Caco-2 (cell line): ENCODE data around the gene OSBPL10. TPM values are rescaled to one million over a fixed set of nuclear protein-coding genes. Genes with fewer than 3 reads are reported as not detected.

Experiments
- BruUV-seq: library from RNA; stranded (reverse); fragments of 400-500 nt; replicated peaks from 2 replicates; lab custom pipeline; 2021; lab: Mats Ljungman, UMichigan
- CTCF ChIA-PET: fragments of 300-600 bp; sonication (Branson Sonifier 250); formaldehyde crosslinking; loops from one replicate; lab custom pipeline; 2022; ENCODE audit warnings: antibody characterized with exemption; lab: Charles Lee
- POLR2A ChIA-PET: fragments of 300-600 bp; sonication (Branson Sonifier 250); formaldehyde crosslinking; loops from one replicate; lab custom pipeline; 2022; ENCODE audit warnings: antibody characterized with exemption; lab: Charles Lee
- DNase-seq, 2 experiments: peaks; one replicate each; pipeline versions ENCODE4 v3.0.0 to v3.0.0-alpha.2; 2020 to 2022
- H3K27me3 ChIP-seq: replicated peaks from 2 replicates; pipeline ENCODE4 v1.6.0; 2011; ENCODE audit warnings: low read length; ENCODE audit not compliant: control insufficient read depth, insufficient read depth
- H3K36me3 ChIP-seq: 2 replicates; pipeline ENCODE4 v1.5.1; 2011; ENCODE audit warnings: low read length; ENCODE audit not compliant: control insufficient read depth, insufficient read depth
- H3K4me1 ChIP-seq: fragments of 250-450 bp; sonication (Bioruptor Pico); 2 replicates; pipeline ENCODE4 v1.5.1; 2020; ENCODE audit warnings: mild to moderate bottlenecking
- H3K4me3 ChIP-seq: 2 replicates; pipeline ENCODE4 v1.5.1; 2011; ENCODE audit warnings: low read depth, mild to moderate bottlenecking, control low read depth, low read length
- H3K9me3 ChIP-seq: fragments of 250-450 bp; sonication (Bioruptor Pico); 2 replicates; pipeline ENCODE4 v1.5.1; 2020; ENCODE audit warnings: mild to moderate bottlenecking, moderate library complexity
- H3K27ac Mint-ChIP-seq: one replicate; pipeline ENCODE4 v1.8.0; 2022; ENCODE audit warnings: mixed read lengths; ENCODE audit not compliant: unreplicated experiment
- H3K27me3 Mint-ChIP-seq: one replicate; pipeline ENCODE4 v1.8.0; 2022; ENCODE audit warnings: mixed read lengths; ENCODE audit not compliant: insufficient read depth, unreplicated experiment
- H3K36me3 Mint-ChIP-seq: one replicate; pipeline ENCODE4 v1.8.0; 2022; ENCODE audit warnings: mild to moderate bottlenecking, mixed read lengths; ENCODE audit not compliant: insufficient read depth, unreplicated experiment
- H3K4me1 Mint-ChIP-seq: one replicate; pipeline ENCODE4 v1.8.0; 2022; ENCODE audit warnings: low read depth, mixed read lengths; ENCODE audit not compliant: unreplicated experiment
- H3K4me3 Mint-ChIP-seq: one replicate; pipeline ENCODE4 v1.8.0; 2022; ENCODE audit warnings: mild to moderate bottlenecking, moderate library complexity, mixed read lengths; ENCODE audit not compliant: unreplicated experiment
- H3K9me3 Mint-ChIP-seq: one replicate; pipeline ENCODE4 v1.8.0; 2022; ENCODE audit warnings: mixed read lengths; ENCODE audit not compliant: unreplicated experiment
- CTCF ChIP-seq, 2 experiments: fragments of 200-600 bp in 1 of 2; IDR thresholded peaks; 1 replicate in 1 of 2; 2 replicates in 1 of 2; pipeline versions ENCODE4 v1.5.1 to v1.8.0; 2011 to 2022; ENCODE audit warnings: antibody characterized with exemption in 1 of 2, control low read depth in 1 of 2, inconsistent platforms in 1 of 2, low read depth in 1 of 2, low read length in 1 of 2, mild to moderate bottlenecking in 1 of 2, moderate library complexity in 1 of 2; ENCODE audit not compliant: insufficient read depth in 1 of 2, severe bottlenecking in 1 of 2, unreplicated experiment in 1 of 2
- intact Hi-C: fragments of 100-400 bp; cut with micrococcal nuclease; formaldehyde crosslinking; loops from one replicate; pipeline ENCODE4 v1.10.0; 2022; ENCODE audit not compliant: unreplicated experiment
- total RNA-seq: library from RNA; stranded (reverse); gene quantifications from 2 replicates; pipeline ENCODE4 v1.2.3, GENCODE V29; 2022

The OSBPL10 gene
- total RNA-seq, 1 experiment from 2014 or later = 71.2 TPM

- Mint-ChIP-seq H3K4me3 (no peak overlapping the region), H3K4me1 (peaks cover 7% of the 10 kb centered on the region), H3K27me3 (no peaks in the 10 kb centered on the region), H3K36me3 (peaks cover 26% of the 10 kb centered on the region), H3K27ac (no peak overlapping the region), H3K9me3 (no peaks in the 10 kb centered on the region)
- ChIA-PET CTCF (no interaction called here), POLR2A (no interaction called here)
- BruUV-seq = no TSS peak
- no peak for TF ChIP-seq CTCF (IDR thresholded peaks at IDR 0.05; ENCODE audit: insufficient read depth in 1 of 2, low read depth in 1 of 2, low read length in 1 of 2, severe bottlenecking in 1 of 2, unreplicated experiment in 1 of 2)
- no peaks in the 10 kb centered on the region for H3K36me3 ChIP-seq
- no peaks in the 10 kb centered on the region for H3K27me3 ChIP-seq
- DNase-seq = no peak
- intact Hi-C loops = no loop called here
- peaks cover 9% of the 10 kb centered on the region; the same call in 1 of the 2 replicates for H3K9me3 ChIP-seq
- no peak overlapping the region for H3K4me3 ChIP-seq
- peaks cover 12% of the 10 kb centered on the region; the same call in 1 of the 2 replicates for H3K4me1 ChIP-seq
These were observed 201.5 kb downstream of the OSBPL10 start for GRCh38 chr3:31779514-31779913.

GRCh38 chr3:31777887-31778286 lies 203.2 kb downstream of the OSBPL10 start:
- no peaks in the 10 kb centered on the region for H3K36me3 ChIP-seq
- H3K4me3 ChIP-seq = no peak overlapping the region
- H3K27me3 ChIP-seq = no peaks in the 10 kb centered on the region
- H3K4me1 Mint-ChIP-seq = peaks cover 7% of the 10 kb centered on the region
- H3K4me3 Mint-ChIP-seq = no peak overlapping the region
- peaks cover 20% of the 10 kb centered on the region for H3K36me3 Mint-ChIP-seq
- H3K9me3 ChIP-seq = peaks cover 9% of the 10 kb centered on the region; the same call in 1 of the 2 replicates
- no peak overlapping the region for H3K27ac Mint-ChIP-seq
- TF ChIP-seq CTCF (IDR thresholded peaks at IDR 0.05; ENCODE audit: insufficient read depth in 1 of 2, low read depth in 1 of 2, low read length in 1 of 2, severe bottlenecking in 1 of 2, unreplicated experiment in 1 of 2) = no peak
- peaks cover 12% of the 10 kb centered on the region; the same call in 1 of the 2 replicates for H3K4me1 ChIP-seq
- DNase-seq = no peak
- H3K27me3 Mint-ChIP-seq = no peaks in the 10 kb centered on the region
- no peaks in the 10 kb centered on the region for H3K9me3 Mint-ChIP-seq
- BruUV-seq = no TSS peak
- POLR2A ChIA-PET = no interaction called here
- CTCF ChIA-PET = no interaction called here
- intact Hi-C loops = no loop called here

GRCh38 chr3:31777092-31777491 lies 204.0 kb downstream of the OSBPL10 start:
- Histone ChIP-seq H3K4me1 (peaks cover 12% of the 10 kb centered on the region; the same call in 1 of the 2 replicates), H3K4me3 (no peak overlapping the region), H3K36me3 (no peaks in the 10 kb centered on the region), H3K27me3 (no peaks in the 10 kb centered on the region), H3K9me3 (peaks cover 9% of the 10 kb centered on the region; the same call in 1 of the 2 replicates)
- Mint-ChIP-seq H3K9me3 (no peaks in the 10 kb centered on the region), H3K36me3 (peaks cover 20% of the 10 kb centered on the region), H3K4me3 (no peak overlapping the region), H3K27ac (no peak overlapping the region), H3K4me1 (peaks cover 7% of the 10 kb centered on the region), H3K27me3 (no peaks in the 10 kb centered on the region)
- intact Hi-C loops = no loop called here
- TF ChIP-seq CTCF (IDR thresholded peaks at IDR 0.05; ENCODE audit: insufficient read depth in 1 of 2, low read depth in 1 of 2, low read length in 1 of 2, severe bottlenecking in 1 of 2, unreplicated experiment in 1 of 2) = no peak
- ChIA-PET POLR2A (no interaction called here), CTCF (no interaction called here)
- no peak for DNase-seq
- no TSS peak for BruUV-seq
